ENCODE data around the gene GPSM1. TPM values are rescaled to one million over a fixed set of nuclear protein-coding genes. Genes with fewer than 3 reads are reported as not detected.

GPSM1 gene
- total RNA-seq, 1 donor from 2014 or later, result 35.4 TPM

DNA sequence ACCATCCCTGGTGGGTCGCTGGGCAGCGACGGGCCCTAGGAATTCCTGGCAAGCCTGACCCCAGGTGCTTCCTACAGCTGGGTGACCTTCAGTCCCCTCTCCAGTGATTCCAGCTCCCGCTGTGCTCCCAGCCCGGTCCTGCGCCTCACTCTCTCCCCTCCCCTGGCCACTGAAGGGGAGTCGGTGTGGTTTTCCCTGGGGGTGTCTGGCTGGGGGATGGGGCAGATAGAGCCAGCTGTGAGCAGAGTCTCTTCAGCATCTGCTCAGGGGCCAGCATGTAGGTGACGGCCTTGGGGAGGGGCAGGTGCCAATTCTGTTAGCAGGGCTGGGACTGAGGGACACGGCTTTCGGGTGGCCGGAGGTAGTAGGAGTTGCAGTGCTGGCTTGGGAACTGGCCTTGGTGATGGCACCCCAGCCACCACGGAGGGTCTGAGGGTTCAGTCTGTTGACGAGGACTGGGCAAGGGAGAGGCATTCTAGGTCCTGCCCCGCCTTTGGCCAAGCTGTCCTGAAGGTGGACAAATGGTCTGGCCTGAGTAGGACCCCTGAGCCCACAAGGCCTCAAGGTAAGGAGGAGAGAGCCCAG lies 3.2 kb downstream of the GPSM1 start:
- Histone ChIP-seq H3K27ac (no peak overlapping the region), H3K9me3 (no peaks in the 10 kb centered on the region), H3K4me1 (peaks cover 52% of the 10 kb centered on the region), H3K27me3 (no peaks in the 10 kb centered on the region), H3K36me3 (no peaks in the 10 kb centered on the region), H3K4me3 (no peak overlapping the region)
- TF ChIP-seq POLR2A (IDR thresholded peaks at IDR 0.05) (no peak), POLR2AphosphoS5 (IDR thresholded peaks at IDR 0.05; ENCODE audit: insufficient read depth in 1 of 2, low read depth in 1 of 2) (no peak)
- TF ChIP-seq, protein P1, sequence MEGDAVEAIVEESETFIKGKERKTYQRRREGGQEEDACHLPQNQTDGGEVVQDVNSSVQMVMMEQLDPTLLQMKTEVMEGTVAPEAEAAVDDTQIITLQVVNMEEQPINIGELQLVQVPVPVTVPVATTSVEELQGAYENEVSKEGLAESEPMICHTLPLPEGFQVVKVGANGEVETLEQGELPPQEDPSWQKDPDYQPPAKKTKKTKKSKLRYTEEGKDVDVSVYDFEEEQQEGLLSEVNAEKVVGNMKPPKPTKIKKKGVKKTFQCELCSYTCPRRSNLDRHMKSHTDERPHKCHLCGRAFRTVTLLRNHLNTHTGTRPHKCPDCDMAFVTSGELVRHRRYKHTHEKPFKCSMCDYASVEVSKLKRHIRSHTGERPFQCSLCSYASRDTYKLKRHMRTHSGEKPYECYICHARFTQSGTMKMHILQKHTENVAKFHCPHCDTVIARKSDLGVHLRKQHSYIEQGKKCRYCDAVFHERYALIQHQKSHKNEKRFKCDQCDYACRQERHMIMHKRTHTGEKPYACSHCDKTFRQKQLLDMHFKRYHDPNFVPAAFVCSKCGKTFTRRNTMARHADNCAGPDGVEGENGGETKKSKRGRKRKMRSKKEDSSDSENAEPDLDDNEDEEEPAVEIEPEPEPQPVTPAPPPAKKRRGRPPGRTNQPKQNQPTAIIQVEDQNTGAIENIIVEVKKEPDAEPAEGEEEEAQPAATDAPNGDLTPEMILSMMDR (IDR thresholded peaks at IDR 0.05), result no peak
- intact Hi-C loops (cut with DNase I), result no loop called here
- DNase-seq (ENCODE audit: extremely low spot score in 2 of 2), result no peak

DNA sequence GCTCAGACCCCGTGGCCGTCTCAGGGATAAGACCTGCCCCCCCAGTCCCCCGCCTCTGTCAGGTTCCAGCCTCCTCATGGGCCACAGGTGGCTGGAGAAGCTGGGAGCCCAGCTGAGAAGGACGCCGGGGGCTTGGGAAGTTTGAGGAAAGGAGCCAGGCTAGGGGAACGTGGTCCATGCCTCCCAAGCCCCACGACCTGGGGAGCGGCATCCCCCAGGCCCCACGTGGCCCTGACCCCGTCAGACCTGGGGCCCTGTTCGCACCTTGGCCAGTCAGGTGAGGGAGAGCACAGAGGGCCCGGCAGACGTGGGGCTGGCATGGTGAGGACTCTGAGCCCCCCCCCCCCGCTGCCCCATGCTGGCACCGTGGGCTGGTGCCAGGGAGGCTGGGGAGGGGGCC lies 3.7 kb downstream of the GPSM1 start:
- Histone ChIP-seq H3K9me3 (no peaks in the 10 kb centered on the region), H3K36me3 (no peaks in the 10 kb centered on the region), H3K4me3 (no peak overlapping the region), H3K4me1 (peaks cover 46% of the 10 kb centered on the region), H3K27ac (no peak overlapping the region), H3K27me3 (no peaks in the 10 kb centered on the region)
- TF ChIP-seq POLR2AphosphoS5 (IDR thresholded peaks at IDR 0.05; ENCODE audit: insufficient read depth in 1 of 2, low read depth in 1 of 2), result no peak
- TF ChIP-seq, protein P1 (IDR thresholded peaks at IDR 0.05), result no peak
- TF ChIP-seq POLR2A (IDR thresholded peaks at IDR 0.05), result no peak
- DNase-seq (ENCODE audit: extremely low spot score in 2 of 2), result no peak
- intact Hi-C loops (cut with DNase I), result no loop called here

DNA sequence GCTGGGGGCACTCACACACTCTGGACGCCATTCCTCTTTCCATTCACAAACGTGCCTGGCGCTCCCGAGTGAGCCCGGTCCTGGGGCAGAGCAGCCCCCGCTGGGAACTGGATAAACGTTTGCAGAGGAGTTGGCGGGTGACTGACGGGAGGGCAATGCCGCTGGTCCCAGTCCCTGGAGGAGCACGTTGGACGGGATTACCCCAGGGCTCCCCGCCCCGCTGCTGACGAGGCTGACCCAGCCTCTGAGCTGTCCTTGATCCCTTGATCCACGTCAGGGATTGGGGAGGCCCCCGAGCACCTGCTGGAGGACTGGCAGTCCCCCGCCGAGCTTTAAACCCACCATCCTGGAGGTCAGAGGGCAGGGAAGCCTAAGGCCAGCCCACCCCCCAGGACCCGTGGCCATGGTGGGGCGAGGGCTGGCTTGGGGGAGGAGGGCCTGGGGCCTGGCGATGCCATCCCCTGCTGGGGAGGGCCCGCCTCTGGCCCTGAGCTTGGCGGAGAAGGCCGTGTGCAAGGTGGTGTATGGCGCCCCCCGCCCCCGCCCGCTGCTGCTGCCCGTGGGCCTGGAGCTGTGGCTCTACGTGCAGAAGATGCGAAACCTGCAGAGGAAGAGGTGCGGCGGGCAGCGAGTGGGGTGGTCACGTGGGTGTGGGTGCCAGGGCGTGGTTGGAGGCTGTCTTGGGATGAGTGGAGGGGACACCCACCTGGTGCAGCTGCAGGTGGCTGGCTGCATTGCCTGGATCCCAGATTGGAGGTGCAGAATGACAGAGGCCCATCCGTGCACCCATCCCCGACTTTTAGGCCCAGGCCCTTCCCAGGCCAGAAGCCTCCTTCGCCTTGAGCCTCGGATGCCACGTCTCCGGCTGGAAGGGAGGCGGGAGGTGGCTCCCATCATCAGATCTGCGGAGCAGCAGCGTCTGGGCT lies 4.5 kb downstream of the GPSM1 start:
- DNase-seq (ENCODE audit: extremely low spot score in 2 of 2), result no peak
- no peaks in the 10 kb centered on the region for H3K36me3 ChIP-seq
- no peak overlapping the region for H3K27ac ChIP-seq
- intact Hi-C loops (cut with DNase I), result no loop called here
- H3K27me3 ChIP-seq, result no peaks in the 10 kb centered on the region
- H3K4me1 ChIP-seq, result peaks cover 38% of the 10 kb centered on the region
- TF ChIP-seq, protein P1 (IDR thresholded peaks at IDR 0.05), result no peak
- no peak for TF ChIP-seq POLR2AphosphoS5 (IDR thresholded peaks at IDR 0.05; ENCODE audit: insufficient read depth in 1 of 2, low read depth in 1 of 2)
- no peak for TF ChIP-seq POLR2A (IDR thresholded peaks at IDR 0.05)
- H3K9me3 ChIP-seq, result no peaks in the 10 kb centered on the region
- no peak overlapping the region for H3K4me3 ChIP-seq

DNA sequence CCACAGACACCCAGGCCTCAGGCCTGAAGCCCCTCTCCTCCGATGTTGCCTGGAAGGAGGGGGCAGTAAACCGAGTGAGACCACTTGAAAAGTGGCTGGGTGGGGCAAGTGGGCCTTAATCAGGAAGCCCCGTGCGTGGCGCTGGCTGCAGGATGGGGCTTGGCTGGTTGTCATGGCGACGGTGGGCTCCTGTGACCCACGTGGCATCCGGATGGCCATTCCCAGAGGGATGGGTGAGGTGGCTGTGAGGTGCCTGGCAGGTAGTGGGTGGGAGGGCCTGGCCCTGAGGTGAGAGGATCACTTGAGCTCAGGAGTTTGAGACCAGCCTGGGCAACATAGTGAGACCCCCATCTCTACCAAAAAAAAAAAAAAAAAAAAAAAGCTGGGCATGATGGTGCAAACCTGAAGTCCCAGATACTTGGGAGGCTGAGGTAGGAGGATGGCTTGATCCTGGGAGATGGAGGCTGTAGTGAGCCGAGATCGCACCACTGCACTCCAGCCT lies 5.2 kb downstream of the GPSM1 start:
- H3K36me3 ChIP-seq, result no peaks in the 10 kb centered on the region
- no peak overlapping the region for H3K27ac ChIP-seq
- no peak overlapping the region for H3K4me3 ChIP-seq
- H3K27me3 ChIP-seq, result no peaks in the 10 kb centered on the region
- no peak for DNase-seq (ENCODE audit: extremely low spot score in 2 of 2)
- peaks cover 35% of the 10 kb centered on the region for H3K4me1 ChIP-seq
- TF ChIP-seq, protein P1 (IDR thresholded peaks at IDR 0.05), result no peak
- TF ChIP-seq POLR2AphosphoS5 (IDR thresholded peaks at IDR 0.05; ENCODE audit: insufficient read depth in 1 of 2, low read depth in 1 of 2) (no peak), POLR2A (IDR thresholded peaks at IDR 0.05) (no peak)
- H3K9me3 ChIP-seq, result no peaks in the 10 kb centered on the region
- intact Hi-C loops (cut with DNase I), result no loop called here
